Measurements from ENCODE around the gene MRPS14.

GRCh38 chr1:174988986-174989385 lies 34.2 kb downstream of the MRPS14 start:
- TF ChIP-seq CTCF (IDR thresholded peaks at IDR 0.05; ENCODE audit: insufficient read depth, low read depth, low read length) (no peak), EZH2 (IDR thresholded peaks at IDR 0.05; ENCODE audit: insufficient read depth, low read length) (no peak)
